OCI-LY7 (cell line): ENCODE measurements around the gene RNF224. TPM values are rescaled to one million over a fixed set of nuclear protein-coding genes. Genes with fewer than 3 reads are reported as not detected.

ENCODE experiments used
- BruUV-seq: library from RNA; stranded (reverse); fragments of 400-500 nt; replicated peaks from 2 replicates; lab custom pipeline; 2021; lab: Mats Ljungman, UMichigan
- CTCF ChIA-PET: fragments of 300-600 bp; sonication (Branson Sonifier 250); formaldehyde crosslinking; loops from one replicate; lab custom pipeline; 2022; ENCODE audit warnings: antibody characterized with exemption; ENCODE audit not compliant: unreplicated experiment; lab: Charles Lee
- POLR2A ChIA-PET: fragments of 300-600 bp; sonication (Branson Sonifier 250); formaldehyde crosslinking; loops from one replicate; lab custom pipeline; 2022; ENCODE audit warnings: antibody characterized with exemption; lab: Charles Lee
- DNase-seq: peaks from one replicate; pipeline ENCODE4 v3.0.0-alpha.2; 2015; ENCODE audit warnings: low spot score
- H2AFZ ChIP-seq: fragments of 200-600 bp; sonication (generic), shearing (Covaris generic); 2 replicates; pipeline ENCODE4 v1.6.1; 2014; ENCODE audit warnings: mild to moderate bottlenecking, antibody characterized with exemption, low read length, moderate library complexity
- H3K27ac ChIP-seq: fragments of 200-600 bp; sonication (generic); 2 replicates; pipeline ENCODE4 v1.5.1; 2014; ENCODE audit warnings: mixed run types, low read depth, mild to moderate bottlenecking, moderate library complexity, low read length, inconsistent platforms; ENCODE audit not compliant: poor library complexity, severe bottlenecking
- H3K36me3 ChIP-seq: fragments of 200-600 bp; sonication (generic); 2 replicates; pipeline ENCODE4 v1.6.1; 2014; ENCODE audit warnings: mild to moderate bottlenecking, antibody characterized with exemption, low read length, moderate library complexity, mixed read lengths; ENCODE audit not compliant: insufficient read depth
- H3K4me1 ChIP-seq: fragments of 200-600 bp; sonication (generic); 2 replicates; pipeline ENCODE4 v1.5.1; 2014; ENCODE audit warnings: mild to moderate bottlenecking, low read length; ENCODE audit not compliant: insufficient read depth, poor library complexity, severe bottlenecking
- H3K4me2 ChIP-seq: fragments of 200-600 bp; sonication (generic); 2 replicates; pipeline ENCODE4 v1.6.1; 2014; ENCODE audit warnings: mild to moderate bottlenecking, low read length
- H3K4me3 ChIP-seq: fragments of 200-600 bp; sonication (generic); 2 replicates; pipeline ENCODE4 v1.5.1; 2014; ENCODE audit warnings: mild to moderate bottlenecking, low read depth, low read length; ENCODE audit not compliant: poor library complexity, severe bottlenecking
- H3K79me2 ChIP-seq: fragments of 200-600 bp; sonication (generic); 2 replicates; pipeline ENCODE4 v1.6.1; 2016; ENCODE audit warnings: low read depth, mild to moderate bottlenecking, low read length, moderate library complexity, mixed read lengths; ENCODE audit not compliant: insufficient read depth
- H3K9me2 ChIP-seq: fragments of 200-600 bp; sonication (generic); 2 replicates; pipeline ENCODE4 v1.6.1; 2016; ENCODE audit warnings: mild to moderate bottlenecking, low read length, mixed read lengths; ENCODE audit not compliant: insufficient read depth
- H3K9me3 ChIP-seq: fragments of 200-600 bp; sonication (generic); 2 replicates; pipeline ENCODE4 v1.6.1; 2014; ENCODE audit warnings: mild to moderate bottlenecking, mixed run types, low read length, mixed read lengths
- H4K20me1 ChIP-seq: fragments of 200-600 bp; sonication (generic); 2 replicates; pipeline ENCODE4 v1.6.1; 2014; ENCODE audit warnings: mild to moderate bottlenecking, antibody characterized with exemption, low read length, moderate library complexity, mixed read lengths; ENCODE audit not compliant: insufficient read depth
- EZH2phosphoT487 ChIP-seq: fragments of 200-600 bp; sonication (generic); IDR thresholded peaks from 2 replicates; pipeline ENCODE4 v1.6.1; 2018; ENCODE audit warnings: low read depth, borderline replicate concordance, mild to moderate bottlenecking, mixed run types, antibody characterized with exemption, low read length, moderate library complexity, mixed read lengths
- intact Hi-C: fragments of 100-400 bp; cut with micrococcal nuclease; formaldehyde crosslinking; loops from one replicate; pipeline ENCODE4 v1.10.0; 2022; ENCODE audit not compliant: unreplicated experiment
- total RNA-seq, 2 experiments: library from RNA; depleted of rRNA in 1 of 2; stranded (reverse); fragments of >200 nt in 1 of 2; shearing (Covaris generic) in 1 of 2; gene quantifications; 2 replicates each; pipeline ENCODE4 v1.2.3, GENCODE V29; 2014 to 2022
- TF ChIP-seq, protein P1 (sequence below): fragments of 200-600 bp; sonication (generic); conservative IDR thresholded peaks from 2 replicates; pipeline ENCODE4 v1.5.1; 2014; ENCODE audit warnings: mild to moderate bottlenecking, antibody characterized with exemption, low read length, moderate library complexity, mixed read lengths

RNF224 gene
- total RNA-seq, 2 experiments from 2014 or later: 0.13 to 0.30 TPM

- peaks cover 38% of the 10 kb centered on the region for H3K36me3 ChIP-seq
- ChIA-PET CTCF (interaction anchor here (0.5 kb wide), 1 partner anchor 15 kb away, joined by 6 read pairs; no protein-coding TSS in a partner anchor), POLR2A (no interaction called here)
- no TSS peak for BruUV-seq
- peaks cover 42% of the 10 kb centered on the region for H3K4me1 ChIP-seq
- peaks cover 57% of the 10 kb centered on the region for H3K79me2 ChIP-seq
- H3K9me3 ChIP-seq: no peaks in the 10 kb centered on the region
- TF ChIP-seq, protein P1, sequence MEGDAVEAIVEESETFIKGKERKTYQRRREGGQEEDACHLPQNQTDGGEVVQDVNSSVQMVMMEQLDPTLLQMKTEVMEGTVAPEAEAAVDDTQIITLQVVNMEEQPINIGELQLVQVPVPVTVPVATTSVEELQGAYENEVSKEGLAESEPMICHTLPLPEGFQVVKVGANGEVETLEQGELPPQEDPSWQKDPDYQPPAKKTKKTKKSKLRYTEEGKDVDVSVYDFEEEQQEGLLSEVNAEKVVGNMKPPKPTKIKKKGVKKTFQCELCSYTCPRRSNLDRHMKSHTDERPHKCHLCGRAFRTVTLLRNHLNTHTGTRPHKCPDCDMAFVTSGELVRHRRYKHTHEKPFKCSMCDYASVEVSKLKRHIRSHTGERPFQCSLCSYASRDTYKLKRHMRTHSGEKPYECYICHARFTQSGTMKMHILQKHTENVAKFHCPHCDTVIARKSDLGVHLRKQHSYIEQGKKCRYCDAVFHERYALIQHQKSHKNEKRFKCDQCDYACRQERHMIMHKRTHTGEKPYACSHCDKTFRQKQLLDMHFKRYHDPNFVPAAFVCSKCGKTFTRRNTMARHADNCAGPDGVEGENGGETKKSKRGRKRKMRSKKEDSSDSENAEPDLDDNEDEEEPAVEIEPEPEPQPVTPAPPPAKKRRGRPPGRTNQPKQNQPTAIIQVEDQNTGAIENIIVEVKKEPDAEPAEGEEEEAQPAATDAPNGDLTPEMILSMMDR: no peak
- TF ChIP-seq EZH2phosphoT487: no peak
- no peak for DNase-seq
- peak overlapping the region; percentile 97 for H3K4me2 ChIP-seq
- H2AFZ ChIP-seq: no peak overlapping the region
- no peak overlapping the region for H3K27ac ChIP-seq
- H3K4me3 ChIP-seq: peak overlapping the region; percentile 92
- H4K20me1 ChIP-seq: peaks cover 14% of the 10 kb centered on the region; the same call in 1 of the 2 replicates
- no peaks in the 10 kb centered on the region for H3K9me2 ChIP-seq
- intact Hi-C loops: no loop called here
These were observed 20.7 kb upstream of the RNF224 start for GRCh38 chr9:137206602-137207001.

DNA sequence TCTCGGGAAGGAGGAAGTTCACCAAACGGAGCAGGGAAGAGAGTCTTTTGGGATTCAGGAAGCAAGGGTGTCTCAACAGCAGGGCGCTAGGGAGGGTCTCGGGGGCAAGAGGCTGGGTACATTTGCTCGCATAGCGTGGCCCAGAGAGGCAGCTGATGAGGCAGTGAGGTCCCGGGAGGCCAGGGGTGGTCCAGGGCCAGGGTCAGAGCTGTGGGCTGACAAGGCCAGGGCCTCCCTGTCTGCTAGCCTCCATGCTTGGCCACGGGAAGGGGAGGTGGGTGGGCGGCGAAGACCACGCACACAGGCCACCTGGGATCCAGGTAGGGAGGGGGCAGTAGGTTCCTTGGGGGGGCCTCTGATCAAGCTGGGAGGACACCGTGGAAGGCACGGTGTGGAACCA is 15.8 kb upstream of the RNF224 start:
- no peak overlapping the region for H2AFZ ChIP-seq
- H4K20me1 ChIP-seq: no peaks in the 10 kb centered on the region
- no TSS peak for BruUV-seq
- no peaks in the 10 kb centered on the region for H3K9me3 ChIP-seq
- H3K36me3 ChIP-seq: peaks cover 61% of the 10 kb centered on the region
- peaks cover 11% of the 10 kb centered on the region for H3K79me2 ChIP-seq
- ChIA-PET POLR2A (no interaction called here), CTCF (no interaction called here)
- H3K4me3 ChIP-seq: no peak overlapping the region
- DNase-seq: no peak
- H3K9me2 ChIP-seq: no peaks in the 10 kb centered on the region
- intact Hi-C loops: no loop called here
- H3K27ac ChIP-seq: no peak overlapping the region
- H3K4me2 ChIP-seq: no peak overlapping the region
- no peak for TF ChIP-seq EZH2phosphoT487
- TF ChIP-seq, protein P1: no peak
- peaks cover 7% of the 10 kb centered on the region for H3K4me1 ChIP-seq

DNA sequence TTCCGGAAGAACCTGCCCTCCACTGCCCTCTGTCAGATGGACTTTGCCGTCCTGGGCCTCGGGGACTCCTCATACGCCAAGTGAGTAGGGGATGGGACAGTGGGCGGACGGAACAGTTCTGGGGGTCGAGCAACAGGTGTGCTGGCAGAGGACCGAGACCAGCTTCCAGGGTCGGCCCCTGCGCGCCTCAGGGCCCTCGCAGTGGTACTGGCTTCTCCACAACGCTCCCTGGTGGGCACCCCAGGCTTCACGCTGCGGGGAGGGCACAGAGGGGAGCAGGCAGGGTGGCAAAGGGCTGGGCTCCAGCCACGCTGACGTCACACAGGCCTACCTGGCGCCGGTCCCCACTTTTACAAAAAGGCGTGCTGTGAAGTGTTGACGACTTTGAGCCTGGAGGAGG is 14.8 kb upstream of the RNF224 start:
- ChIA-PET CTCF (no interaction called here), POLR2A (no interaction called here)
- BruUV-seq: no TSS peak

More for the DNA sequence above, 14.8 kb upstream of the RNF224 start:
- Histone ChIP-seq H3K9me3 (no peaks in the 10 kb centered on the region), H3K4me1 (no peaks in the 10 kb centered on the region), H3K27ac (no peak overlapping the region), H3K79me2 (0 out of 2 replicates have a peak, but pooled peaks cover 1% of the 10 kb centered on the region), H3K9me2 (no peaks in the 10 kb centered on the region), H3K4me3 (no peak overlapping the region), H3K4me2 (no peak overlapping the region), H2AFZ (no peak overlapping the region), H4K20me1 (no peaks in the 10 kb centered on the region), H3K36me3 (peaks cover 61% of the 10 kb centered on the region)
- intact Hi-C loops: no loop called here
- TF ChIP-seq EZH2phosphoT487: no peak
- TF ChIP-seq, protein P1: 0 out of 2 replicates have a peak, but pooled peaks have one; percentile 35
- no peak for DNase-seq
